ENCODE data around the gene TVP23A.
"Not testable (repeated sequence)": the region's sequence is repeated elsewhere in the genome, so short reads cannot be mapped to it uniquely, and the experiment has no call there.

TVP23A gene

DNA sequence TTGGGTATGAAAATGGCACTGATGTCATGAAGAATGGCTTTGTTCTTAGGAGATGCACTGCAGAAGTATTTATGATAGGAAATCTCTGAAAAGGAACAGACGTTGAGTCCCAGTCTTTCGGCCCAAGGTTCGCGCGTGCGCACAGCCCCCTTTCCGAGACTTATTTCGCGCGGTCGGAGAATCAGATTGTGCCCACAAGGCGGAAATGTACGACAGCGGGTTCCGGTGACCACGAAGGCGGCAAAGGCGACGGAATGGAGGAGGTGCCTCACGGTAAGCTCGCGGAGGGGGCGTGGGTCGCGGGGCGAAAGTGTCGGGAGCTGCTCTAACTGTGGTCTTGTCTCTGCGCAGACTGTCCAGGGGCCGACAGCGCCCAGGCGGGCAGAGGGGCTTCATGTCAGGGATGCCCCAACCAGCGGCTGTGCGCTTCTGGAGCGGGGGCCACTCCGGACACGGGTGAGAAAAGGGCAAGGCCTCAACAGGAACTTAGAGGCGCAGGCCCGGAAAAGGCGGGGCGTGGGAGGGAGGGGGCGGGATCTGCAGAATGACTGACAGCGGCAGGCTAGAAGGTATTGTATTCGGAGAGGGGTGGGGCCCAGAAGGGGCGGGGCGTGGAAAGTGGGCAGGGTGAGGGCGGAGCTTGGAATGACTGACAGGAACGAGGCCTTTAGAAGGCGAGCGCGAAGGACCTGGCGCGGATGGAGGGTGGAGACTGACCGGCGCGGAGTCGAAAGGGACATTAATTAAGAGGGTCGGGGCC, 74.8 kb downstream of the TVP23A start, which contains the start of gene NUBP1:
TSS of gene NUBP1 (plus strand) at position 233 of the 760 bp plus-strand sequence. CDS start at position 255, 22 bp downstream.
- TF ChIP-seq, protein P1, sequence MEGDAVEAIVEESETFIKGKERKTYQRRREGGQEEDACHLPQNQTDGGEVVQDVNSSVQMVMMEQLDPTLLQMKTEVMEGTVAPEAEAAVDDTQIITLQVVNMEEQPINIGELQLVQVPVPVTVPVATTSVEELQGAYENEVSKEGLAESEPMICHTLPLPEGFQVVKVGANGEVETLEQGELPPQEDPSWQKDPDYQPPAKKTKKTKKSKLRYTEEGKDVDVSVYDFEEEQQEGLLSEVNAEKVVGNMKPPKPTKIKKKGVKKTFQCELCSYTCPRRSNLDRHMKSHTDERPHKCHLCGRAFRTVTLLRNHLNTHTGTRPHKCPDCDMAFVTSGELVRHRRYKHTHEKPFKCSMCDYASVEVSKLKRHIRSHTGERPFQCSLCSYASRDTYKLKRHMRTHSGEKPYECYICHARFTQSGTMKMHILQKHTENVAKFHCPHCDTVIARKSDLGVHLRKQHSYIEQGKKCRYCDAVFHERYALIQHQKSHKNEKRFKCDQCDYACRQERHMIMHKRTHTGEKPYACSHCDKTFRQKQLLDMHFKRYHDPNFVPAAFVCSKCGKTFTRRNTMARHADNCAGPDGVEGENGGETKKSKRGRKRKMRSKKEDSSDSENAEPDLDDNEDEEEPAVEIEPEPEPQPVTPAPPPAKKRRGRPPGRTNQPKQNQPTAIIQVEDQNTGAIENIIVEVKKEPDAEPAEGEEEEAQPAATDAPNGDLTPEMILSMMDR (IDR thresholded peaks at IDR 0.05) = no peak
- Histone ChIP-seq H3K27ac (peak within 1 kb of the TSS; percentile 94), H3K4me3 (ENCODE audit: low read depth, low read length) (peak within 1 kb of the TSS; percentile 95), H3K27me3 (ENCODE audit: control insufficient read depth, insufficient read depth, low read length) (no peaks in the 10 kb centered on the region), H3K9ac (peak within 1 kb of the TSS; percentile 32), H3K36me3 (ENCODE audit: control insufficient read depth, insufficient read depth, low read length) (no peaks in the 10 kb centered on the region), H3K4me2 (ENCODE audit: low read length) (peak within 1 kb of the TSS; percentile 86), H3K79me2 (no peaks in the 10 kb centered on the region), H2AFZ (peak within 1 kb of the TSS; percentile 96), H3K9me3 (ENCODE audit: control insufficient read depth, low read length) (no peaks in the 10 kb centered on the region), H3K4me1 (peaks cover 4% of the 10 kb centered on the region)

DNA sequence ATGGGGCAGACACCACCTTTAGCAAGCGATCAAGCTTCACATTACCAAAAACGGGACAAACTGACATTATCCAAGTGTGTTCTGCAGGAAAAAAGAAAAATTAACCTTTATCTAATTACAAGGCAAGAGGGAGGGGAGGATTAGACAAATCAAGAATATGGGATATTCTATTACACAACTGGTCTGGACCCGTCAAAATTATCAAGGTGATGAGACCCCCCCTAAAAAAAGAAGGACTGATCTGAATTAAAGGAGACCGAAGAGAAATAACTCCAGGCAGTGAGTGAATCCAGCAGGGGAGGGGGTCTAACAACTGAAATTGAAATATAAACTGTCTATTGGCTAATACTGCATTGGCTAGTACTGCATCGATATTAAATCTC, 75.4 kb downstream of the TVP23A start:
- Histone ChIP-seq H3K4me3 (ENCODE audit: low read depth, low read length) (peak overlapping the region; percentile 95), H3K9me3 (ENCODE audit: control insufficient read depth, low read length) (no peaks in the 10 kb centered on the region), H3K27ac (peak overlapping the region; percentile 94), H3K79me2 (no peaks in the 10 kb centered on the region), H3K36me3 (ENCODE audit: control insufficient read depth, insufficient read depth, low read length) (no peaks in the 10 kb centered on the region), H3K4me1 (peaks cover 4% of the 10 kb centered on the region), H3K27me3 (ENCODE audit: control insufficient read depth, insufficient read depth, low read length) (no peaks in the 10 kb centered on the region), H2AFZ (peak overlapping the region; percentile 96), H3K9ac (no peak overlapping the region), H3K4me2 (ENCODE audit: low read length) (peak overlapping the region; percentile 86)
- TF ChIP-seq, protein P1 (IDR thresholded peaks at IDR 0.05) = no peak

DNA sequence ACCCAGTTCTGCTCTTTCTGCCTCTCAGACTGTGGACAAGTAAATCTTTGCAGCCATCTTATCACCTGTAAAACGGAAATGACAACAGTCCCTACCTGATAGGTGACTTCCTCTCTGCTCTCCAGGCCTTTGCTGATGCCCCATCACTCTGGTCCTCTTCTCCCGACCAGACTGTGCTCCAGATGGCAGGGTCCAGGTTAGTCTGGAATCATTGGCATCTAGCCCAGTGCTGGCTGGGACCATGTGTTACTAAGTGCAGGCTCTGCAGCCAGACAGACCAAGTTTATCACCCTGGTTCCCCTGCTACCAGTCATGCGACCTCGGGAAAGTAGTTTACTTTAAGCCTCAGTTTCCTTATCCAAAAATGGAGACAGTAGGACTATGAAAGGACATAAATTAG, 76.8 kb downstream of the TVP23A start:
- Histone ChIP-seq H3K79me2 (no peaks in the 10 kb centered on the region), H3K36me3 (ENCODE audit: control insufficient read depth, insufficient read depth, low read length) (no peaks in the 10 kb centered on the region), H3K4me2 (ENCODE audit: low read length) (no peak overlapping the region), H3K27me3 (ENCODE audit: control insufficient read depth, insufficient read depth, low read length) (no peaks in the 10 kb centered on the region), H2AFZ (no peak overlapping the region), H3K4me1 (peaks cover 4% of the 10 kb centered on the region), H3K4me3 (ENCODE audit: low read depth, low read length) (no peak overlapping the region), H3K27ac (no peak overlapping the region), H3K9ac (no peak overlapping the region), H3K9me3 (ENCODE audit: control insufficient read depth, low read length) (no peaks in the 10 kb centered on the region)
- TF ChIP-seq, protein P1 (IDR thresholded peaks at IDR 0.05) = no peak

- not testable (repeated sequence) for H3K27ac ChIP-seq; H3K27me3 ChIP-seq (ENCODE audit: control insufficient read depth, insufficient read depth, low read length); H3K4me2 ChIP-seq (ENCODE audit: low read length); H3K79me2 ChIP-seq; H3K9me3 ChIP-seq (ENCODE audit: control insufficient read depth, low read length); H3K9ac ChIP-seq; H3K4me1 ChIP-seq; H3K36me3 ChIP-seq (ENCODE audit: control insufficient read depth, insufficient read depth, low read length); H2AFZ ChIP-seq; H3K4me3 ChIP-seq (ENCODE audit: low read depth, low read length)
Measured at GRCh38 chr16:10741249-10741648, 77.3 kb downstream of the TVP23A start.

- no peaks in the 10 kb centered on the region for H3K27me3 ChIP-seq (ENCODE audit: control insufficient read depth, insufficient read depth, low read length)
- H3K79me2 ChIP-seq = no peaks in the 10 kb centered on the region
- no peak overlapping the region for H3K4me3 ChIP-seq (ENCODE audit: low read depth, low read length)
- TF ChIP-seq, protein P1 (IDR thresholded peaks at IDR 0.05) = no peak
- no peaks in the 10 kb centered on the region for H3K36me3 ChIP-seq (ENCODE audit: control insufficient read depth, insufficient read depth, low read length)
- no peak overlapping the region for H3K4me2 ChIP-seq (ENCODE audit: low read length)
- H2AFZ ChIP-seq = no peak overlapping the region
- peaks cover 4% of the 10 kb centered on the region for H3K4me1 ChIP-seq
- no peak overlapping the region for H3K9ac ChIP-seq
- H3K9me3 ChIP-seq (ENCODE audit: control insufficient read depth, low read length) = no peaks in the 10 kb centered on the region
- H3K27ac ChIP-seq = no peak overlapping the region
Measured at GRCh38 chr16:10740845-10741208, 77.8 kb downstream of the TVP23A start.
